HG03521 (cell line): ENCODE results near the gene SIGLEC1.

Experiments
- ATAC-seq: cut with Tn5 transposase; IDR thresholded peaks from one replicate; pipeline ENCODE4 v1.9.1; 2021; ENCODE audit warnings: mild to moderate bottlenecking, moderate library complexity; ENCODE audit not compliant: unreplicated experiment

The SIGLEC1 gene

DNA sequence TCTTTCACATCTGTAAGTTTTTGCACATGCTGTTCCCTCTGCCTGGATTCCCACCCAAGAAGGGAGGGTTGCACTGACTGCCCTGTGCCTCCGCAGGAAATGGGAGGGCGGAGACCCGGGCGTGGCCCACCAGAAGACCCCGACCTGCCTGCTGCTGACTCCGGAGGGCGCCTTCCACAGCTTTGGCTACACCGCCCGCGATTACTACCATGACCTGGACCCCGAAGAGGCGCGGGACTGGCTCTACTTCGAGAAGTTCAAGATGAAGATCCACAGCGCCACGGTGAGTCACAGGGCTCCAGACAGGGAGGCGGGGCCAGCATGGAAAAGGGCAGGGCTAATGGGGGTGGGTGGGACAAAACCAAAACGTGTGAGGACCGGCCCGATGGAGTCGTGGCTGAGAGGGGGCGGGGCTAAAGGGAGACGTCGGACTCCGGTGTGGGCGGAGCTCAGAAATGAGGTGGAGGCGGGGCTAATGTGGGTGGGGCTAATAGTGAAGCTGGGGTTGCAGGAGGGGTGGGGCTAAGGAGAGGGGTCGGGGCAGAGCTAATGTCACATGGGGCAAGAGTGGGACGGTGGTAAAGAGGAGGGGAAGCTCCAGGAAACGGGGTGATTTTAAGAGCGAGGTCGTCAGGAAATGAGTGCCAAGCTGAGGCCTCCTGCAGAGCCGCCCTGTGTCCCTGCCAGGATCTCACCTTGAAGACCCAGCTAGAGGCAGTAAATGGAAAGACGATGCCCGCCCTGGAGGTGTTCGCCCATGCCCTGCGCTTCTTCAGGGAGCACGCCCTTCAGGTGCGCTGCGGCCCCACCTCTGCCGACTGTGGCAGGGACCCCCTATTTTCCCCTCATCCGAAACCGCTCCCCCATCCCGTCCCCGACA, 32.6 kb upstream of the SIGLEC1 start:
- ATAC-seq = no peak

DNA sequence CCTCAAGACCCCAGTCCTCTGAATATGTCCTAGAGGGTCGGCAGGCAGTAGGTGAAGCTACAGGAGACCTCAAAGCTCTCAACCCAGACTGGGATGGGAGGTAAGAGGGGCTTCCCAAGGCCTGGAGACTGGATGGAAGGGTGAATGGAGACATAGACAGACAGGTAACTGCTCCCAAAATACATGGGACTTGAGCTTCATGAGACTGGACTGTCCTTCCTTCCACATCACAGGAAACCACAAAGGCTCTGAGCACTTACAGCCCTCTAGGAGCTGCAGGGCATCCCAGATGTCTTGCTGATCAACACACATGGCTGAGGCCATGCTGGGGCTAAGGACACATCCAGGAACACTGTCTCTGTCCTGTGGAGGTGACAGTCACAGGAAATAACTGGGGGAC, 31.6 kb upstream of the SIGLEC1 start:
- no peak for ATAC-seq

DNA sequence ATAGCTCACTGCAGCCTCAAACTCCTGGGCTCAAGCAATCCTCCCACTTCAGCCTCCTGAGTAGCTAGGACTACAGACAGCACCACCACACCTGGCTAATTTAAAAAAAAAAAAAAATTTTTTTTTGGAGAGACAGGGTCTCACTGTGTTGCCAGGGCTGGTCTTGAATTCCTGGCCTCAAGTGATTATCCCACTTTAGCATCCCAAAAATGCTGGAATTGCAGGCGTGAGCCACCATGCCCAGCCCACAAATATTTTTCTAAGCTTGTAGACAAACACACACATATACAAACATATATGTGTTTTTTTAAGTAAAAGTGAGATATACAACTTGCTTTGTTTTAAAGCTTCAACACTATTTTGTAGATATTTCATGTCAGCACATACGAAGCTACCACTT, 30.9 kb upstream of the SIGLEC1 start:
- ATAC-seq = no peak

DNA sequence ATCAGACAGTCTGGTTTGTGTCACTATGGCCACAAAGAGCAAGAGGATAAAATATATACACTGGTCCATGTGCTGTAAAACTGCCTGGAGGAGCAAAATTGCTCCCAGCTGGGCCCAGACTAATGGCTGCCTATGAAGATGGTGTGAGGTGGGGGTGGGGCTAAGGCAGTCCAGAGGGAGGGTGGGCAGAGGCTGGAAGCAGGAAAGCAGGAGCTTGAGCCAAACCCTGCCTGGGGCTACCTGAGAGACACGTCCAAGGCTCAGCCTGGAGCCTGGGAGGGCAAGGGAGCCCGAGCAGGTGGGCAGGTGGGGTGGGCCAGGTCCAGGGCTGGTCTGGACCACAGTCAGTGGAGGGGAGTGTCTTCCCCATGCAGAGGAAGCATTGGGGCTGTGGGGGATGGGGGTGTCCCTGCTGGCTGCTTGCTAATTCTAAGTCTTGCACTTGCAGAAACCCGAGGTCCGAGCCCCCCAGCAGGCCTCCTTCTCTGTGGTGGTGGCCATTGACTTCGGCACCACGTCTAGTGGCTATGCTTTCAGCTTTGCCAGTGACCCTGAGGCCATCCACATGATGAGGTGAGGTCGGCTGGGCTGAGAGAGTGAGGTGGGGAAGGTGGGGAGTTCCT, 29.5 kb upstream of the SIGLEC1 start:
- no peak for ATAC-seq

DNA sequence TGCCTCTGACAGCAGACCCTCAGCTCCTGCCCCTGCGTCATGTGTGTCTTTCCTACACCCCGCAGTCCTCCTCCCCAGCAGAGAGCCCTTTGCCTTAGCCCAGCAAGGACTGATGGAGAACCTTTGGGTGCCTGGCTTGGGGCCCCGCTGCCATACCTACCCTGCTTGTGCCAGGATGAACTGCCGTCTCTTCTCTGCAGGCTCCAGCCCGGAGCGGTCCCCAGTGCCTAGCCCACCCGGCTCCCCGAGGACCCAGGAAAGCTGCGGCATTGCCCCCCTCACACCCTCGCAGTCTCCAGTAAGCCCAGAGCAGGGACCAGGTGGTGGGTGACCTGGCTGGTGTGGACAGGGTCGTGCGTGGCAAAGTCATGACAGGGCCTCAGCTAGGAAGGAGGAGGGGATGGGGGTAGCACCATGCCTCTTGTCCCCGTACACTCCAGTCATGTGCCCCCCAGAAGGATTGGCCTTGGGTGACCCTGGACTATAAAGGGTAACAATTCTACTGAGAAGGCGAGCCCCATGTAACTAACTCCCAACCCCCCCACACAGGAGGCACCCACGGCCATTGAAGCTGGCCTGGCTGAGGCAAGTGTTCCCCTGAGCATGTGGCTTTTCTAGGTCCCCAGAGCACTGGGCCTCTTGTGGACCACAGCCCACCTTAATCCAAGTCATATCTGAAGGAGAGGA, 28.4 kb upstream of the SIGLEC1 start:
- no peak for ATAC-seq

DNA sequence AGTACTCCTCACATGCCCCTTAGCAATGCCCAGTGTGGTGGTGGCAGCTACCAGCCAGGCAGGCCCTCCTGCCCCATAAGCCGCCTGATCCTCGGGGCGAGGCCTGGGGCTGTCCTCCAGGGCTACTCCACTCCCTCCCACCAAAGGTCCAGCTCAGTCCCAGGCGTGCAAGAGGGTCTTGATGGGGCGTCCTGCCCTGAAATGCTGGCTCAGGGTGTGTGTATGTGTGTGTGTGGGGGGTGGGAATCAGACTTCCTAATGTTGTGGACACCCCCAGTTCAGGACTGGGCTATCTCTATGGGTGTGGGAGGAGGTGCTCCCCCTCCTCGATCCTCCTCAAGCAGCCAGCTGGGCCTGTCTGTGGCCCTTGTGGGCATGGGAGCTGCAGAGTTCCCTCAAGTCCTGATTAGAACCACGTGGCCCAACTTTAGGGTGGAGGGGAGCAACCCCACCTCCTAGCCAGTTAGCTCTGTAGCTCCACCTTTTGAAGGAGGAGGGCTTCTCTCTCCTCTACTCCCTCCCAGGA, 27.6 kb upstream of the SIGLEC1 start:
- ATAC-seq = no peak

DNA sequence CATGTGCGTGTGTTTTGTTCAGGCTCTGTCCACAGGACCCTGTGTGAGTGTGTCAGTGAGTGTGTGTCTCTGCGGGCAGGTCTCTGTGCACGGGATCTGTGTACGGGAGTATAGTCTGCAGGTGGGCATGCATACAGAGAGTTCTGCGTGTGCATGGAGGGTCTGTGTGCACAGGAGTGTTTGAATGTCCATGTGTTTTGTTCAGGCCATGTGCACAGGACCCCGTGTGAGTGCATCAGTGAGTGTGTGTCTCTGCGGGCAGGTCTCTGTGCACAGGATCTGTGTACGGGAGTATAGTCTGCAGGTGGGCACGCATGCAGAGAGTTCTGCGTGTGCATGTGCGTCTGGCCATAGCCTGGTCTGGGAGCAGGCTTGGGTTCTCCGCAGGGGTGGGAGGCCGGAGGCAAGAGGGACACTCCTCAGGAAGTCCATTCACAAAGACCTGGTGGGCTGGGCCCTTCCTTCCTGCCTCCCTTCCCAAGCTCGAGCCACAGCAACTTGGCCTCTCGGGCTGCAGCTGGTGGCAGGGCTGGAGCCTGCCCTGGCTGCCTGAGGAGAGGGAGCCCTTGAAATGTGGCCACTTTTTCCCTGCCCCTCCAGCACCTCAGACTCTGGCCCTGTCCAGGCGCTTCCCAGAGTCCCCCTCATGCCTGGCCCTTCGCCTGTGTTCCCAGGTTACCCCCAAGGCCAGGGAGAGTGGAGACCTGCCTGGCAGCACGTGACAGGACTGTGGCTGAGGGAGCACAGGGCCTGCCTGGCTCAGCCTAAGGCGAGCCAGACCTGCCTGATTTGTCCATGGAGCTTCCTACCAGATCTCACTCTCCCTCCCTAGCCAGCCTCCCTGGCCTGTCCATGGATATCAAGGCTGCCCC, 26.9 kb upstream of the SIGLEC1 start:
- no peak for ATAC-seq

DNA sequence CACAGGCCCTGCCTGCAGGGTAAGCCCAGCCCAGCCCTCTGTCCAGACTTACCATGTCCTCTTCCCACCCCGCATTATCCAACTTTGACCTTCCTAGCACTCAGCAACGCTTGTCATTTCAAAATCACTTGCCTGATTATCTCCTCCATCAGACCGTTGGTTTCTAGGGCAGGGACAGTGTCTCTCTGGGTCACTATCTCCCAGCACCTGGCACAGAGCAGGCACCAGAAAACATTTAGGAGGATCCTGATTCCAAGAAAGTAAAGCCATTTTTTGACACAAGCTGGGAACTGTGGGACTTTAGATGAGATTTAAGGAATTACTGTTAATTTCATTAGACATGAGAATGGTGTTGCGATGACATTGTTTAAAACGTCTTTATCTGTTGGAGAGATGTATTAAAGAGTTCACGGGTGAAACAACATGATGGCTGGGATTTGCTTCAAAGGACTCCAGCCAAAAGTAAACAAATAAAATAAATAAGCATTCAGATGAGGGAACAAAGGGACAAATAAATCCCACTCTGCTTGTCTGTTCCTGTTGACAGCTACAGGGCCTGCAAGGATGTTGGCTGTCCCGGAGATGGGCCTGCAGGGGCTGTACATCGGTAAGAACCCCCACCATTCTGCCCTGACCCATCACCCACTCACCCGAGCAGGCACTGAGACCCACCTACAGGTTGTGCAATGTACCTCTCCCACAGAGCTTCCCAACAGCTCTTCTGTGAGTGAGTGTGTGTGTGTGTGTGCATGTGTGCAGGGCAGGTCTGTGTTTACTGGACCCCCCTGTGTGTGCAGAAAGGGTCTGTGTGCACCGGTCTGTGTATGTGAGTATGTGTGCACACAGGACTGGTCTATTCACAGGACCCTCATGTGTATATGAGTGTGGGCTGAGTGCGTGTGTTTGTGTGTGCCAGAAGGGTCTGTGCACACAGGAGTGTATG, 26.0 kb upstream of the SIGLEC1 start:
- ATAC-seq = no peak

DNA sequence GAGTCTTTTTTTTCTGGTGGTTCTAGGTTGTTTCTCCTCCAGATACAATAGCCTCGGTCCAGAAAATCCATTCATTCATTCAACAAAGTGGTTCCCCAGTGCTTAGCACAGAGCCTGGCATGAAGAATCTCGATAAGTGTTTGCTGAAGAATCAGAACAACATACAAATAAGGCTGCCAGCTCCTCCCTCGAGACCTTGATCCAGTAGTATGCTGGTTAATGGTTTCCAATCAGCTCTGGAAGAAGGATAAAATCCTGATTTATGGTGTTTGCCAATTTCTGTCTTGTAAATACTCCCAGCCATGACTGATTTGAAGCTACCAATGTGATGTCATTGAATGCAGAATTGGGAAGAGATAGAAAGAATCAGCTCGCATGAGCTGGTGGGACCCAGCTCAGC, 23.4 kb upstream of the SIGLEC1 start:
- no peak for ATAC-seq

DNA sequence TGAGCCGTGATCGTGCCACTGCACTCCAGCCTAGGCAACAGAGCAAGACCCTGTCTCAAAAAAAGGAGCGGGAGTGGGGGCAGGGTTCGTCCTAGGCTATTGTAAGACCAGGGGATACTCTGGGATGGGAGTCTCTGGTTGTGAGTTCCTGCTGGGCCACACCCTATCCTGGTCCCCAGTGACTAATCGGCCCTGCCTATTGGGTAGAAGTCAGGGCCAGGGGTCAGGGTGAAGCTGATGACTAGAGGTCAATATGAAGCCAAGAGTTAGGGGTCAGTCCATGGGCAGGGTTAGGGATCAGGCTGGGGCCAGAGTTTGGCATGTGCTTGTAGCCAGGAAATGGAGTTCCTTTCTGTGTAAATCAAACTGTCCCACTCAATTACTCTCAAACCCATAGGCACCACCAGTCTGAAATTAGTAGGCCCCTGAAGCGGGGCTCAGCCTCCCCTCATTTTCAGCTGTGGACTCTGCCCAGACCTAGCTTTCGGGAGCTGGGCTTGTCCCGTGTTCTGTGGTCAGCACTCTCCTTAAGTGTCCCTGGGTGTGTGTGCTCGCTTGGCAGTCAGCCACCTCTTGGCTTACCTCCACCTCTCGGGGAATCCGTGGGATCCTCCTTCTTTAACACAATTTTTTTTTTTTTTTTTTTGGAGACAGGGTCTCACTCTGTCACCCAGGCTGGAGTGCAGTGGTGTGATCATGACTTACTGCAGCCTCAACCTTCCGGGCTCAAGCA, 21.9 kb upstream of the SIGLEC1 start:
- ATAC-seq = no peak

DNA sequence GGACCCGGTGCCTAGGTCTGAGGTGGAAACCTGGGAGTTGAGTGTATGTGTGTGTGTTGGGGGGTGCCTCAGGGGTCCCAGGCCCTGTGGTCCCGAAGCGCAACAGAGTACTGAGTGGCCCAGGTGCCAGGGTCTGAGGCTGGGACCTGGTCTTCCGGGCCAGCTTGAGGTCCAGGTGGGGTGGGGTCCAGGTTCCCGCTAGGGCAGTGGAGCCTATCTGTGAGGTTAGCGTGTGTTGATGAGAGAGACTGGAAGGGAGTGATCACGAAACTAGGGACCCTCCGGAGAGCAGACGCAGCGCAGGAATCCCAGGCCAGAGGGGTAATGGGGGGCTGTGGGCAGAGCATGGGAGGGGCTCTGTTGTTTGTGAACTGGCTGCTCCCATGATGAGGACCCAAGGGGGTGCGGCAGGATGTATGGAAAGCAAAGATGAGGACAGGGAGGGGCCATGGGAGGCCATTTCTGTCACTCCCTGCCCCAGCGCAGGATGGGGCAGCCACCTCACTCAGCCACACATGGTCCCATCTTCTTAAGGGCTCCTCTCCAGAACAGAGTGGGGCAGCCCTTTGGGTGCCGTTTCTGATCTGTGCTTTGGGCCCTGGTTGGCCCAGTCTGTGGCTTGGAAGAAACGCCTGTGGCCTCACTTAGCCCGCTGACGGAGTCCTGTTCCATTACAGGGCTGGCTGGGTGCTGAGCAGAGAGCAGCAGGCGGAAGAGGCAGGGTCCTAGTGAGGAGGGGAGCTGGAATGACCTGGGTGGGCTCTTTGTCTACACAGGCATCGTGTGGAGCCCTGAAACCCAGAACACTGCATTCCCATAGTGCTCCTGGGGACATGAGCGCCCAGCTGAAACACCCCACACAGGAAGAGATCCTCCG, 21.0 kb upstream of the SIGLEC1 start:
- no peak for ATAC-seq

DNA sequence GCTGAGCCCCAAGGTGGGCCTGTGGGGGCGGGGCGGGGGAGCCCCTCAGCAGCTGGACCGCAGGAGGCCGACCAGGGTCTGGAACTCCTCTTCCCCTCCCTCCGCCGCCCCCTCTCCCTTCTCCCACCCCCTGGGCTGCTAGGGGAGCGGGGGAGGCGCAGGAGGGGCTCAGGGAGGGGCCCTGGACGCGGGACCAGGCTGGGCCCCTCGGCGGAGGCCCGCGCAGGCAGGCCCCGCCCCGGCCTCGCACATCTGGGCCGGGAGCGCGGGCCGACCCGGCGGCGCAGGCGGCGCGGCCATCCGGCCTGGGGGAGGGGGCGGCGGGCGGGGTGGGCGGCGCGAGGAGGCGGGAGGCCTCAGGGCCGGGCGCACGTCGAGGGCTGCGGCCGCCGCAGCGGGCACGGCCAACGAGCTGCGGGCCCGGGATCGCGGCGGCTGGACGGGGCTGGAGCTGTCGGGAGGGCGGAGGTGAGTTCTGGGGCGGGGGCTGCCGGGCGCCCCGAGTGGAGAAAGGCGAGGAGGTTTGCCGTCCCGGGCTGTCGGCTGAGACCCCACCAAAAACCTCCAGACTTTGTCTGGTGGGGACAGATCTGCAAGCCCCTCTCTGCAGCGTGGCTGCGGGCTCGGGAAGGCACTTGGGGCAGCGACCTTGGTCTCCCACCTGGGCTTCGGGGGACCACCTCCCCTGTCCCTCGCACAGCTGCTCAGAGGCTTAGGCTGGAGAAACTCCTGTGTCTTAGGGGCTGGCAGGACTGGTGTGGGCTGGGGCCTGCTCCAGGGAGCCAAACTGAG, 20.1 kb upstream of the SIGLEC1 start, which contains the start of gene HSPA12B:
HSPA12B (plus strand) TSS at position 359 of the 792 bp plus-strand sequence. CDS start 5,990 bp downstream, outside the sequence.
- ATAC-seq = no peak

DNA sequence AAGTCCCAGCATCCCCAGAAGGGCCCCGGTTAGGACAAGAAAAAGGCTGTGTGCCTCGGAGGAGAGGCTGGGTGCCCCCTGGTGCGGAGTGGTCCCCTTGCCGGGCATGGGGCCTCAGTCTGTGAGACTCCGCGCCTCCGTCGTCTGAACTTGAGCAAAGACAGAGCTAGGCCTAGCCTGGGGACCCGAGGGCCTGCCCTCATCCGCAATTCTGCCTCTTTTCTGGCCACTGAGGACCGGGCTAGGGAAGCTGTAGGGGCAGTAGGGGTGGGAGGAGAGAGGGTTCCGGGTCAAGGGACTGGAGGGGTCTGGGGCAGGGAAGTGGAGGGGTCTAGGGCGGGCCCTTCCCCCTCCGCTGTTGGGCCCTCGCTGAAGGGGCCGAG, 19.5 kb upstream of the SIGLEC1 start:
- no peak for ATAC-seq

DNA sequence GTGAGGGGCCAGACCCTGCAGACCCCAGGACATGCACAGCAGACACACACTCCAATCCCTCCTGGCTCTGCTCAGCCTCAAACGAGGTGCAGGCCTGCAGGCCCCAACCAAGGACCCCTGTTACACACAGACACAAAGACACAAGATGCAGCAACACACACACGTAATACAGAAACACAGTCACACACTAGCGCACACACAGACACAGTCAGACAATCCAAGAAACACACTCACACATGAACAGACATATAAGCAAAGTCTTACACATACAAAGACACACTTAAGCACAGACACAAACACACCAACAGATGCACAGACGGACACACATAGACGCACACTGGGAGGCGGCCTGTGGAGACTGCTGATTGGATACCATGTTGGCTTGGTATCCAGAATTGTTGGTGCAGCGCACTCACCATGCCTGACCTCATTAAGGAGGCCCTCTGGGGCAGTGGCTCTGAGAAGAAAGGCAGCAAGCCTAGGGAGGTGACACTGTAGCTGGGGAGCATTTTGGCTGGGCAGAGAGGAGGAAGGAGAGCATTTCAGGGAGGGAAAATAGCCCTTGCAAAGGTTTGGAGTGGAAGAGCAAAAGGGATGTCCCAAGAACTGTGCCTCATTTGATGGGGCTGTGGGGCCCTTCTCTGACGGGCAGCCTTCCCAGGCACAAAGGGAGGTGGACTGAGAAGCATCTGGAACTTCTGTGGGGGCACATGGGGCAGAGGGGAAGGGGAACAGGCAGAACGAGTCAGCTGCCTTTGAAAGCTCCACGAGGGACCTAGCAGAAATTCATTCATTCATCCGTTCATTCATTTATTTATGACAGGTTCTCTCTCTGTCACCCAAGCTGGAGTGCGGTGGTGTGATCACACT, 18.6 kb upstream of the SIGLEC1 start:
- no peak for ATAC-seq

DNA sequence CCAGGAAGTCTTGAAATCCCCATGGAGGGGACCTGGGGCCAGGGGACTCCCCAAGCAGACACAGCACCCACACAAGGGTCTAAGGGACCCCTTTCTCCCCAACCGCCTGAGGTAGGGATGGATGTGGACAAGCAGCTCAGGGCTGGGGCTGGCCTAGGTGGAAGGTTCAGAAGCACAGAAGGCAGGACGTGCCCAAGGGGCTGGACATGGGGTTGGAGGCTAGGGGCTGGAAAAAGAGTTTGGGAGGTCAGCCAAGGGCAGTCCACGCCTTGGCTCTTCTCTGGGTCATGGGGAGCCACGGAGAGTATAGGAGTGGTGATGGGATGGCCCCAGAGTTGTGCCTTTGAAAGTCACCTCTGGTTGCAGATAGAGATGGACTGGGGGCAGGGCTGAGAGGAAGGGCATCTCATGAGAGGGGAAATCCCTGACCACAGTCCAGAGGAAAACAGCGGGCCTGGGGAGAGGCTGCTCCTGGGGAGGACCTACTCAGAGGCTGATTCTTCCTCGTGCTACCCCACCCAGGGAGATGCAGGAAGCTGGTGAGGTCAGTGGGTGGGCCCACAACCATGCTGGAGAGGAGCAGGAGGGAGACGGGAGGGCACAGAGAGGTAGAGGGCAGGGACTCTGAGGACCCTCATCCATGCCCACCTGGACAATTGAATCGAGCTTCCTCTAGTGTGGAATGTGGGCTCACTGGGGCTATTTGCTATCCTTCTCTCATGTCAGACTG, 17.6 kb upstream of the SIGLEC1 start:
- ATAC-seq = no peak
